CD4-positive, alpha-beta memory T cell (primary cell): ENCODE measurements around the gene NKX6-2. TPM values are rescaled to one million over a fixed set of nuclear protein-coding genes. Genes with fewer than 3 reads are reported as not detected.

ENCODE experiments used
- CTCF ChIA-PET: fragments of 350-600 bp; sonication (Branson Sonifier 250); formaldehyde crosslinking; loops from one replicate; lab custom pipeline; 2021; ENCODE audit warnings: inconsistent platforms; ENCODE audit not compliant: partially characterized antibody; lab: Charles Lee
- POLR2A ChIA-PET: fragments of 350-600 bp; sonication (Branson Sonifier 250); formaldehyde crosslinking; loops from one replicate; lab custom pipeline; 2021; ENCODE audit not compliant: partially characterized antibody; lab: Charles Lee
- DNase-seq, 5 donors: peaks; one replicate each; pipeline versions ENCODE4 v3.0.0 to v3.0.0-alpha.2; 2020 to 2022; ENCODE audit warnings: mixed read lengths in 1 of 5
- H3K27ac ChIP-seq: one replicate; pipeline ENCODE4 v1.7.0; 2013; ENCODE audit warnings: low read depth, low read length
- H3K27me3 ChIP-seq: 2 replicates; pipeline ENCODE4 v1.7.0; 2013; ENCODE audit warnings: mild to moderate bottlenecking, low read length, moderate library complexity; ENCODE audit not compliant: insufficient read depth
- H3K36me3 ChIP-seq: 2 replicates; pipeline ENCODE4 v1.7.0; 2013; ENCODE audit warnings: mild to moderate bottlenecking, low read length, moderate library complexity; ENCODE audit not compliant: insufficient read depth
- H3K4me1 ChIP-seq: 2 replicates; pipeline ENCODE4 v1.7.0; 2013; ENCODE audit warnings: mild to moderate bottlenecking, low read length, moderate library complexity; ENCODE audit not compliant: insufficient read depth
- H3K4me3 ChIP-seq, 2 donors: one replicate each; pipeline ENCODE4 v1.7.0; 2013; ENCODE audit warnings: low read length in 2 of 2, mild to moderate bottlenecking in 1 of 2
- H3K9me3 ChIP-seq, 2 donors: one replicate each; pipeline ENCODE4 v1.7.0; 2013; ENCODE audit warnings: low read length in 2 of 2, control low read depth in 1 of 2; ENCODE audit not compliant: control insufficient read depth in 1 of 2
- H3K27ac Mint-ChIP-seq, 7 donors: one replicate each; pipeline ENCODE4 v1.8.0; 2020 to 2021; ENCODE audit warnings: mixed read lengths in 7 of 7, mild to moderate bottlenecking in 6 of 7, inconsistent platforms in 3 of 7, moderate library complexity in 3 of 7
- H3K27me3 Mint-ChIP-seq, 2 donors: one replicate each; pipeline ENCODE4 v1.8.0; 2020 to 2021; ENCODE audit warnings: mixed read lengths in 2 of 2
- H3K36me3 Mint-ChIP-seq, 2 donors: one replicate each; pipeline ENCODE4 v1.8.0; 2020 to 2021; ENCODE audit warnings: mixed read lengths in 2 of 2, inconsistent platforms in 1 of 2, mild to moderate bottlenecking in 1 of 2
- H3K4me1 Mint-ChIP-seq, 4 donors: one replicate each; pipeline ENCODE4 v1.8.0; 2020 to 2021; ENCODE audit warnings: mixed read lengths in 4 of 4, mild to moderate bottlenecking in 1 of 4
- H3K4me3 Mint-ChIP-seq, 8 donors: one replicate each; pipeline ENCODE4 v1.8.0; 2020 to 2021; ENCODE audit warnings: mixed read lengths in 8 of 8, mild to moderate bottlenecking in 7 of 8, moderate library complexity in 6 of 8, inconsistent platforms in 3 of 8
- H3K9me3 Mint-ChIP-seq, 8 donors: one replicate each; pipeline ENCODE4 v1.8.0; 2020 to 2021; ENCODE audit warnings: mixed read lengths in 8 of 8, mild to moderate bottlenecking in 5 of 8, inconsistent platforms in 3 of 8, moderate library complexity in 1 of 8
- intact Hi-C: fragments of 100-400 bp; cut with micrococcal nuclease; formaldehyde crosslinking; loops from one replicate; pipeline ENCODE4 v1.15.1; 2023
- polyA plus RNA-seq, 2 donors: library from polyadenylated mRNA; unstranded; fragments of 300-500 nt; fragmentation: Illumina TruSeq; gene quantifications; one replicate each; pipeline ENCODE4 v1.2.3, GENCODE V29; 2021
- total RNA-seq, 2 experiments: library from RNA; stranded (reverse); gene quantifications; one replicate each; pipeline ENCODE4 v1.2.3, GENCODE V29; 2021

Gene NKX6-2
- total and polyA plus RNA-seq, 4 experiments from 2014 or later: 0.65 TPM; not detected in 3

DNA sequence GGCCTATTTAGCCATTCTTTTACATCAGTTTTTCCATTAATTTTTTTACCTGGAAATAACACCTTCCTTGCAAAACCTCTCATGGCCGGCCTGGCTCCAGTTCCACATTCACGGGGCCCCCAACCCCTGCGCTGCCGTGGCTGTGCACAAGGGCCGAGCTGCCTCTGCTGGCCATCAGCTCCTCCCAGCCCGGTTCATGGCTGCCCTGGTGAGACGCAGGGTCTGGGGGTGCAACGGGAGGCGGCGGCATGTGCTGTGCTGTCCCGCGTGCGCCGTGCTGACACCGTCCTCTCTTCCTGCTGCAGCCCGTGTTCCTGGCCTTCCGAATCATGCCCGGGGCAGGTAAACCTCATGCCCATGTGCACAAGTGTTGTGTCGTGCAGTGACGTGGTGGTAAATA is 4.4 kb downstream of the NKX6-2 start:
- Mint-ChIP-seq H3K36me3 (peaks cover 23 to 48% of the 10 kb centered on the region in 2 donors), H3K27ac (no peak overlapping the region), H3K9me3 (peaks cover 0 to 7% (median 0%) of the 10 kb centered on the region in 8 donors), H3K4me3 (no peak overlapping the region), H3K27me3 (peaks cover 4 to 6% of the 10 kb centered on the region in 2 donors), H3K4me1 (peaks cover 0 to 9% (median 2%) of the 10 kb centered on the region in 4 donors)
- no peaks in the 10 kb centered on the region for H3K4me1 ChIP-seq
- no peak overlapping the region for H3K27ac ChIP-seq
- ChIA-PET POLR2A (no interaction called here), CTCF (no interaction called here)
- no peak overlapping the region for H3K4me3 ChIP-seq
- H3K9me3 ChIP-seq: no peaks in the 10 kb centered on the region
- intact Hi-C loops: no loop called here
- no peak for DNase-seq
- no peaks in the 10 kb centered on the region for H3K27me3 ChIP-seq
- H3K36me3 ChIP-seq: no peaks in the 10 kb centered on the region

- CTCF ChIA-PET: no interaction called here
- no peaks in the 10 kb centered on the region for H3K36me3 ChIP-seq
- intact Hi-C loops: no loop called here
- POLR2A ChIA-PET: no interaction called here
- H3K27ac ChIP-seq: no peak overlapping the region
- H3K27me3 ChIP-seq: no peaks in the 10 kb centered on the region
- Mint-ChIP-seq H3K27me3 (peaks cover 4 to 6% of the 10 kb centered on the region in 2 donors), H3K4me3 (no peak overlapping the region), H3K27ac (no peak overlapping the region), H3K9me3 (peaks cover 0 to 7% (median 0%) of the 10 kb centered on the region in 8 donors), H3K36me3 (peaks cover 23 to 53% of the 10 kb centered on the region in 2 donors), H3K4me1 (peaks cover 0 to 9% (median 2%) of the 10 kb centered on the region in 4 donors)
- no peak overlapping the region for H3K4me3 ChIP-seq
- no peaks in the 10 kb centered on the region for H3K9me3 ChIP-seq
- no peak for DNase-seq
- H3K4me1 ChIP-seq: no peaks in the 10 kb centered on the region
These were observed 5.6 kb downstream of the NKX6-2 start for GRCh38 chr10:132780356-132780755.

DNA sequence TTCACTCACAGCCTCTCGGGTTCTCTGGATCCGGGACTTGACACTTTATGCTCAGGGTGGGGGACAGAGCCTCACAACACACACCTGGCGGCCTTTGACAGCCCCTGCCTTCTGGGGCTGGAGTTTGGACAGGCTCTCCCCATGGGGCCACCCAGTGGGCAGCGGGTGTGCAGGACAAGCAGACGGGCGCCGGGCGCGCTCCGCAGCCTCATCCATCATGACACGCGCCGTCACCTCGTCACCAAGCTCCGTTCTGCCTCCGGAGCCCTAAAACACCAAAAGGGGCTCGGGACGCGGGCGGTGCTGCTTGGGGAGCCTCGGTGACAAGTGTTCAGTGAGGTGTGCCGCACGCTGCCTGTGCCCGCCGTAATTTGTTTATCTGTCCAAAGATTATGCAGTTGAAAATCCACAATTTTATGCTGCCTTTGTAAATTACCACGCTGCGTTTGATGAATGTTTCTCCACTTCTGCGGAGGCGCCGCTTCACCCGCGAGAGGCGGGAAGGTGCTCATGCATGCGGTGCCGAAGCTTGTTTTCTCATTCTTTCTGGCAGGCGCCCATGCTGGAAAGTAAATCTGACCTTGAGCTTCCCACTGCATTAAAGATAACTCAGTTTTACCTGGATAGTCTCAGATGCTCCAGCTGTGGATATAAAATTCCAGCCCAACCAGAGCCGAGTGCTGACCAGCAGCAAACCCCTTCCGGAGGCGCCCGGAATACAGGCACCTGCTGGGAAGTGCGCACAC is 6.2 kb downstream of the NKX6-2 start:
- Histone ChIP-seq H3K36me3 (no peaks in the 10 kb centered on the region), H3K4me3 (no peak overlapping the region), H3K4me1 (no peaks in the 10 kb centered on the region), H3K9me3 (no peaks in the 10 kb centered on the region), H3K27me3 (no peaks in the 10 kb centered on the region), H3K27ac (no peak overlapping the region)
- Mint-ChIP-seq H3K4me1 (peaks cover 0 to 9% (median 2%) of the 10 kb centered on the region in 4 donors), H3K9me3 (peaks cover 0 to 7% (median 0%) of the 10 kb centered on the region in 8 donors), H3K36me3 (peaks cover 23 to 53% of the 10 kb centered on the region in 2 donors), H3K27ac (no peak overlapping the region), H3K27me3 (peaks cover 4 to 6% of the 10 kb centered on the region in 2 donors), H3K4me3 (peak overlapping the region in 1 of 8 donors; percentile 26)
- POLR2A ChIA-PET: no interaction called here
- CTCF ChIA-PET: no interaction called here
- no peak for DNase-seq
- intact Hi-C loops: no loop called here

DNA sequence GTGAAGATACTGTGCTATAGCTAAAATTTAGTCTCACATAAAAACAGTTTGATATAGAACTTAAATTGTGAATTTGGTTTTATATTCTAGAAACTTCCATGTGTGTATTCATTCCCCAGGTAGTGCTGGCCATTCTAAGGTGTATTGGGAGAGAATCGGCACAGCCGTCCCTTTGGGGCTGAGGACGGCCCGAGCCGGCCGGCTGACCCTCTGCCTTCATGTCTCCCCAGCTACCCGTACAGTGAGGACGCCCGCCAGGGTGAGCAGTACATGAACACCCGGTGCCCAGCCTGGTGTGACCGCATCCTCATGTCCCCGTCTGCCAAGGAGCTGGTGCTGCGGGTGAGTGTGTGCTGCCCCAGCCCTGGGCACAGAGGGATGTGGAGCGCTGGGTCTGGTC is 8.5 kb downstream of the NKX6-2 start:
- Histone ChIP-seq H3K27ac (no peak overlapping the region), H3K9me3 (no peaks in the 10 kb centered on the region), H3K36me3 (no peaks in the 10 kb centered on the region), H3K4me1 (no peaks in the 10 kb centered on the region), H3K4me3 (no peak overlapping the region), H3K27me3 (no peaks in the 10 kb centered on the region)
- H3K27ac Mint-ChIP-seq: no peak overlapping the region
- ChIA-PET POLR2A (no interaction called here), CTCF (no interaction called here)
- H3K9me3 Mint-ChIP-seq: peaks cover 0 to 4% (median 0%) of the 10 kb centered on the region in 8 donors
- intact Hi-C loops: no loop called here
- peaks cover 19 to 51% of the 10 kb centered on the region in 2 donors for H3K36me3 Mint-ChIP-seq
- no peak overlapping the region for H3K4me3 Mint-ChIP-seq
- DNase-seq: no peak
- H3K27me3 Mint-ChIP-seq: no peaks in the 10 kb centered on the region
- H3K4me1 Mint-ChIP-seq: no peaks in the 10 kb centered on the region

DNA sequence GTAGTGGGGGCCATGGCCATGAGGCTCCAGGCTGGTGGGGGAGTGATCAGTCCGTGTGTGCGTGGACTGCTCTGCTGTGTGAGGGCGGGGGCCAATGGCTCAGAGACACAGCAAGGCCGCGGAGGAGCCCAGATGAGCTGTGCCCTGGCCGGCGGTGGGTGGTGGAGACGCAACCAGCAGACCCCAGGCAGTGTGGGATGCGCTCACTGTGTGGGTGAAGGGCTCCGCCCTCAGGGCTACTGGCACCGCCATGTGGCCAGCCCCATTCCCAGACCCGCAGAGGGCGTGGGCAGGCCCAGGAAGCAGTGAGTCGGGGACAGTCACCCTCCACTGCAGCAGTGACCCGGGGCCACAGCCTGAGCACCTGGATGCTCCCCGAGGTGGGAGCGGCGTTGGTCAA is 9.1 kb downstream of the NKX6-2 start:
- no peak overlapping the region for H3K4me3 Mint-ChIP-seq
- Histone ChIP-seq H3K9me3 (no peaks in the 10 kb centered on the region), H3K27ac (no peak overlapping the region), H3K27me3 (no peaks in the 10 kb centered on the region), H3K4me1 (no peaks in the 10 kb centered on the region), H3K4me3 (no peak overlapping the region), H3K36me3 (no peaks in the 10 kb centered on the region)
- H3K4me1 Mint-ChIP-seq: no peaks in the 10 kb centered on the region
- no peaks in the 10 kb centered on the region for H3K27me3 Mint-ChIP-seq
- no peak for DNase-seq
- H3K27ac Mint-ChIP-seq: peak overlapping the region in 1 of 7 donors; percentile 53
- ChIA-PET POLR2A (no interaction called here), CTCF (no interaction called here)
- H3K36me3 Mint-ChIP-seq: peaks cover 17 to 46% of the 10 kb centered on the region in 2 donors
- peaks cover 0 to 2% (median 0%) of the 10 kb centered on the region in 8 donors for H3K9me3 Mint-ChIP-seq
- intact Hi-C loops: no loop called here

DNA sequence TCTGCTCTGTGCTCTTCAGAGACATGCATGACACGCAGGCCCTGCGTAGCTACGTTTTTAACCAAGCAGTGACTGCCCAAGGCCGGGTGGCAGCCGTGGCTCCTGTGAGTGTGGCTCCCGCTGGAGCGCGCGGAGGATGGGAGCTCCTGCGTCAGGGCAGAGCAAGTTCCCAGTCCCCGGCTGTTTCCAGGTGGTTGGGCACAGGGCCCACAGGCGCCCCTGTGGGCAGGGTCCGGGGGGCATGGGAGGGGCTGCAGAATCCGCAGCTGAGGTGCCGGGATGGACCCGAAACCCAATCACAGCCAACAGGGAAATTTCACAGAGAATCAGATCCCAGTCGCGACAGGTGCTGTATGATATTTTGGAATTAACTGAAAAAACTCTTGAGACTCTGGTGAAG is 9.8 kb downstream of the NKX6-2 start:
- Mint-ChIP-seq H3K9me3 (no peaks in the 10 kb centered on the region), H3K27me3 (no peaks in the 10 kb centered on the region), H3K27ac (no peak overlapping the region), H3K36me3 (peaks cover 15 to 39% of the 10 kb centered on the region in 2 donors), H3K4me1 (no peaks in the 10 kb centered on the region), H3K4me3 (no peak overlapping the region)
- Histone ChIP-seq H3K9me3 (no peaks in the 10 kb centered on the region), H3K4me1 (no peaks in the 10 kb centered on the region), H3K36me3 (no peaks in the 10 kb centered on the region), H3K4me3 (no peak overlapping the region), H3K27me3 (no peaks in the 10 kb centered on the region), H3K27ac (no peak overlapping the region)
- POLR2A ChIA-PET: no interaction called here
- intact Hi-C loops: no loop called here
- no peak for DNase-seq
- CTCF ChIA-PET: no interaction called here

GRCh38 chr10:132774902-132775863 is 10.8 kb downstream of the NKX6-2 start:
- DNase-seq: no peak
- Mint-ChIP-seq H3K4me3 (no peak overlapping the region), H3K36me3 (peaks cover 14 to 35% of the 10 kb centered on the region in 2 donors), H3K9me3 (no peaks in the 10 kb centered on the region), H3K27ac (peak overlapping the region in 1 of 7 donors; percentile 12), H3K4me1 (no peaks in the 10 kb centered on the region), H3K27me3 (no peaks in the 10 kb centered on the region)
- Histone ChIP-seq H3K27ac (no peak overlapping the region), H3K36me3 (no peaks in the 10 kb centered on the region), H3K4me3 (no peak overlapping the region), H3K9me3 (no peaks in the 10 kb centered on the region), H3K4me1 (no peaks in the 10 kb centered on the region), H3K27me3 (no peaks in the 10 kb centered on the region)
- POLR2A ChIA-PET: no interaction called here
- intact Hi-C loops: no loop called here
- CTCF ChIA-PET: no interaction called here
